Glomerular endothelial cell (primary cell): Measurements from ENCODE around the gene NUDT22. TPM values are rescaled to one million over a fixed set of nuclear protein-coding genes. Genes with fewer than 3 reads are reported as not detected.

Experiments
- DNase-seq: peaks from one replicate; pipeline ENCODE4 v3.0.0-alpha.2; 2011; ENCODE audit warnings: low read depth, low spot score; ENCODE audit errors: extremely low read depth
- total RNA-seq: library from RNA; depleted of rRNA; stranded (reverse); fragments of >200 nt; gene quantifications from 2 replicates; pipeline ENCODE4 v1.2.3, GENCODE V29; 2015

NUDT22 gene, protein sequence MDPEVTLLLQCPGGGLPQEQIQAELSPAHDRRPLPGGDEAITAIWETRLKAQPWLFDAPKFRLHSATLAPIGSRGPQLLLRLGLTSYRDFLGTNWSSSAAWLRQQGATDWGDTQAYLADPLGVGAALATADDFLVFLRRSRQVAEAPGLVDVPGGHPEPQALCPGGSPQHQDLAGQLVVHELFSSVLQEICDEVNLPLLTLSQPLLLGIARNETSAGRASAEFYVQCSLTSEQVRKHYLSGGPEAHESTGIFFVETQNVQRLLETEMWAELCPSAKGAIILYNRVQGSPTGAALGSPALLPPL
- 50.7 and 53.5 TPM in 2 replicates for total RNA-seq

DNA sequence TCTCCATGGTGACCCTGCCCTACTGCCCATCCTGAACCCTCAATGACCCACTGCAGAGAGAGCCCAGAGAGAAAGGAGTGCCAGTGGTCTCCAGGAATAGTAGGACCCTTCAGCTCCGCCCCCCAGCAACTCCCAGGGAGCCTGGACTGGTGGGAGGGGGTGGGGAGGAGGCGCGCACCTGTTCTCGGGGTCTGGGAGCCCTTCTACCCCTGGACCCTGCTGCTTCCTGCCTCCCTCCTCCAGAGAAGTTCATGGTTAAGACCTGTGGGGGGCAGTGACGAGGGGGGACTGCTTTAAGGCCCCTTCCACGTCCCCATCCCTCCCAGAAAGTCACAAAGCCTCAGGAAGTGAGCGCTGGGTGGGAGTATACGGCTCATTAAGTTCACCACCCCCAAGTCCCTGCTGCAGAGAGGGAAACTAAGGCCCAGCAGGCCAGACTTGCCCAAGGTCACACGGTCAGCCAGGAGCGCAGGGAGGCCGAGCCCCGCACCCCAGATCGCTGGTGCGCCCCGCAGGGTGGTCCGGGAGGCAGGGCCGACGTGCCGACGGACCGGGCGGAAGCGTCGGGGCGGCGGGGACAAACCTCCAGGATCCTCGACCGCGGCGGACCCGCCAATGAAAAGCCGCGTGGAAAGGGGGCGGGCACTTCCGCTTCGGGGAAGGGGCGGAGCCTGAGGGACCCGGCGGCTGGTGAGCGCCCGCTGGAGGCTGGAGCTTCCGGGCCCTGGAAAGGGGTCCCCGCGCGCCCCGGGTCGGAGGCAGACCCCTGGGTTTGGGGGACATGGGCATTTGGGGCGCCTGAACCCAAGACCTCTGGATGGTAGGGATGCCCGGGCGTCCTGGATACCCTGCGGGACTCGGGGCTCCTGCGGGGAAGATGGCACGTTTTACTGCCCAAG is at the start of gene NUDT22, which contains the start of gene TRPT1:
Gene NUDT22, plus strand, starts transcription at position 667 of the 899 bp plus-strand sequence. CDS start 379 bp downstream, outside the sequence.
Gene TRPT1, minus strand, starts transcription at position 579 of the 899 bp plus-strand sequence. Its CDS starts 326 bp downstream, at position 253.
- DNase-seq: no peak

DNA sequence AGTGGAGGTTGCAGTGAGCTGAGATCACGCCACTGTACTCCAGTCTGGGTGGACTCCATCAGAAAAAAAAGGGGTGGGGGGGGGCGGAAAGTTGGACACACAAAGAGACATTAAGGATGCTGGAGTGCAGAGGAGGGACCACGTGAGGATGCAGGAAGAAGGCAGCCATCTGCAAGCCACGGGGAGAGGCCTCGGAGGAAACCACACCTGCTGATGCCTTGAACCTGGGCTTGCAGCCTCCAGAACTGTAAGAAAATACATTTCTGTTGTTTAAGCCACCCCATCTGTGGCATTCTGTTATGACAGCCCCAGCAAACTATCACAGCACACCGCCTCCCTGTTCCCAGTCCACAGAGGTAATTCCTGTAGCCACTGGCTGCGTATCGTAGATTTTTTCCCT is 49.3 kb upstream of the NUDT22 start:
- DNase-seq: no peak

DNA sequence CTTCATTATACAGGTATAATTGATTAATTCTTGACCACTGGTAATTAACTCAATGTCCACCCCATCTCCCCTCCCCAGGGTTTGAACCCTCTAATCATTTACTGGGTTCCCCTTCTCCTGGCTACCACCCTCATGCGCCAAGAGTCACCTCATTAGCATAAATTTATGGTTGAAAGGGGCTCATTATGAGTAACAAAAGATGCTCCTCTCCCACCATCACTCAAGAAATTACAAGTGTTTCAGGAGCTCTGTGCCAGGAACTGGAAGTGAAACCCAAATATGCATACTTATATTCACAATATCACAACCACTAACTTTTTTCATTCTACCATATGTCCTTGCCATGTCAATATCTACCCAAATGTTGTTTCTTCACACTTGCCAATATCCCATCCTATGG is 47.9 kb upstream of the NUDT22 start:
- no peak for DNase-seq

DNA sequence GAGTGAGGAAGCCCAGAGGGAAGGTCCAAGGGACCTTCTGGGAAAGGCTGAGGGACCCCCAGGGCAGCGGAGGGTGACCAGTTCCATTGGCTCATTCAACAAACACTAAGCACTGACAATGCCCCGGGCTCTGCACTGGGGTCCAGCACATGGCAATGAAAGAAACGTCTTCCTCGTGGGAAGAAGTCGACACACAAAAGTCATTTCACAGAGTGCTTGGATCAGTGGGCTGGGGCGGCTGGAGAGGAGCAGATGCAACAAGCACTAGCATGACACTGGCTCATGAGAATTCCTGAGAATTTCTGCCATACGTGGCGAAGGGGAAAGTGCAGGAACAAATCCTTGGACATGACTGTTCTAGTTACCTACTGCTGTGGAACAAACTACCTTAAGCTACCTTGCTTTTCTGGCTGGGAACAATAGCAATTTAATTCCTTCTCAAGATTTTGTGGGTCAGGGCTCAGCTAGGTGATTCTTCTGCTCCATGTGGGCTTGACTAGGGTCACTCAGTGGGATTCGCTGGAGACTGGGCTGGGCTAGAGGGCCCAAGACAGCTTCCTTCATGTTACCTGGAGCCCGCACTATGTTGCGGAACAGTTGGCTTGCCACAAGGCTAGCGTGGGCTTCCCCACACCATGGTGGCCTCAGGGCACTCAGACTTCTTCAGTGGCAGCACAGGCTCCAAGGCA is 47.0 kb upstream of the NUDT22 start:
- no peak for DNase-seq

DNA sequence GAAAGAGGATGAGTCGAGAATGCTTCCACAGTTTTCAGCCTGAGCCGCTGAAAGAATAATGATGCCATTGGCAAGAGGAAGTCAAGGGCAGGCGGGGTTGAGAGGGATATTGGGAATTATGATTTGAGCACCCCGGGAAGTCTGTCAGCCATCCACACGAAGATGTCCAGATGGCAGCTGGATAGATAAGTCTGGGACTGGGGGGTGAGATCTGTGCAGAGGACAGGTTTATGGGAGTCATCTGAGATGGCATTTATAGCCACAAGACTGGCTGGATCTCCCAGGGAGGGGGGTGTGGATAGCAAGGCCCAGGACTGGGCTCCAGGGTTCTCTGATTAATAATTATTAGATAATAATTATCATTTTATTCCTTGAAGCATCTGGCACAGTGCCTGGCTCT is 45.2 kb upstream of the NUDT22 start:
- no peak for DNase-seq

DNA sequence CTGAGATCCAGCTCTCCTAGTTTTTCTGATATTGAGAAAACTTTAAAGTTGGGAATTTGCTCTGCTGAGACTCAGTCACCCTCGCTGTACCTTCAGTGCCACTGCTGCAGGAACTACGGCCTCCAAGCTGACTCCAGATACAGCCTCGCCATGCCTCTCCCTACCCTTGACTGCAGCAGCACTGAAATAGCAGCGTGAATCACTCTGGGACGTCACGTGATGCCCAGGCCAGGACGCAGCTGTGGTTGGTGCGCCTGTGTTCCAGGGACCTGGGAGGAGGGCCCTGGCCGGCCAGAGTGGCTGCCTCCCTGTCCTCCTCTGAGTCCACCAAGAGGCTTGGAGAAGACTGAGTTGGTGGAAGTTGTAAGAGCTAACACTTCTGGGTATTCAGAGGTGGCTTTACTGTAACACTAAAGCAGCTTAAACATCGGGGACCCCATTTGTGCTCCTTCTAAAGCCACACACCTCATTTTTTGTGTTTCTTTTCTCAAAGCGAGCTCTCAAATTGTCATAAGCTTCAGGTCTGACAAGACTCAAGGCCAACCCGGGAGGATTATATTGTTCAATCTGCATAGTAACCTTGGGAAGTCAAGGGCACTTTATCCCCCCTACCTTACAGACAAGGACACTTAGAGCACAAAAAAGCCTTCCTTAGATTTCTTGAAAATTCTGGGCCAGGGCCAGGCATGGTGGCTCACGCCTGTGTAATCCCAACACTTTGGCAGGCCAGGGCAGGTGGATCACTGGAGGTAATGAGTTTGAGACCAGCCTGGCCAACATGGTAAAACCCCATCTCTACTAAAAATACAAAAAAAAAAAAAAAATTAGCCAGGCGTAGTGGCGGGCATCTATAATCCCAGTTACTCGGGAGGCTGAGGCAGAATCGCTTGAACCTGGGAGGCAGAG is 44.3 kb upstream of the NUDT22 start:
- DNase-seq: peak; percentile 68

DNA sequence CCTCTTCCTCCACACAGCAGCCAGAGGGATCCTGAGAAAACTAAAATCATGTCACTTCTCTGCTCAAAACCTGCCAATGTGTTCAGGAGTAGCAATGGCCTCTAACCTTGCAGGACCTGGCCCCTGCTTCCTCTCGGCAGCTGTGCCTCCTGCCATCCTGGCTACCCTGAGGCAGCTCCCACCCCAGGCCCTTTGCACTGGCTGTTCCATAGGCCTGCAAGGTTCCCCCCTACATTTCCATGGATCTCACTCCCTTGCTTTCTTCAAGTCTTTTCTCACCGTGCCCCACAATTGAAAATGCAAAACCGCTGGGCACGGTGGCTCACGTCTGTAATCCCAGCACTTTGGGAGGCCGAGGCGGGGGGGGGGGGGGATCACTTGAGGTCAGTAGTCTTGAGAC is 42.2 kb upstream of the NUDT22 start:
- no peak for DNase-seq

DNA sequence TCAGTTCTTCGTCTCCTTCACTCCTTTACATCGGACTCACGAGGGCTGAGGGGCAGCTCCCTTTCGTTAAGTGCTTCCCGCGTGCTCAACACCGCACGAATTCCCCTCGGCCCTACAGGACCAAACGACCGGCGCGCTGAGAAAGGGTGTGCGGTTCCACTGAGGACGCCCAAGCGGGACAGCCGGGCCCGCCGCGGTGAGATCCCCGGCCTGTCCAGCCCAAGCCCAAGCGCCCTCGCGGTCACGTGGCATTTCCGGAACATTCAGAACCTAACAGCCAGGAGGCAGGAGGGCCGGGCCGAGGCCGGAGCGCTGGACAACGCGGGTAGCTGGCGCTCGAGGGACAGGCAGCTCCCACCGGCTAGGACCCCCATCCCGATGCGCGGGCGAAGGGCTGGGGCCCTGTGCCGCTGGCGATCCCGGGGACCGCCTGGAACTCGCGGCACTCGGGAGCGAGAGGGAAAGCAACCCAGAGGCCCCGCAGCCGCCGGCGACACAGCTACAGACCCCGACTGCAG is 40.8 kb upstream of the NUDT22 start:
- no peak for DNase-seq

DNA sequence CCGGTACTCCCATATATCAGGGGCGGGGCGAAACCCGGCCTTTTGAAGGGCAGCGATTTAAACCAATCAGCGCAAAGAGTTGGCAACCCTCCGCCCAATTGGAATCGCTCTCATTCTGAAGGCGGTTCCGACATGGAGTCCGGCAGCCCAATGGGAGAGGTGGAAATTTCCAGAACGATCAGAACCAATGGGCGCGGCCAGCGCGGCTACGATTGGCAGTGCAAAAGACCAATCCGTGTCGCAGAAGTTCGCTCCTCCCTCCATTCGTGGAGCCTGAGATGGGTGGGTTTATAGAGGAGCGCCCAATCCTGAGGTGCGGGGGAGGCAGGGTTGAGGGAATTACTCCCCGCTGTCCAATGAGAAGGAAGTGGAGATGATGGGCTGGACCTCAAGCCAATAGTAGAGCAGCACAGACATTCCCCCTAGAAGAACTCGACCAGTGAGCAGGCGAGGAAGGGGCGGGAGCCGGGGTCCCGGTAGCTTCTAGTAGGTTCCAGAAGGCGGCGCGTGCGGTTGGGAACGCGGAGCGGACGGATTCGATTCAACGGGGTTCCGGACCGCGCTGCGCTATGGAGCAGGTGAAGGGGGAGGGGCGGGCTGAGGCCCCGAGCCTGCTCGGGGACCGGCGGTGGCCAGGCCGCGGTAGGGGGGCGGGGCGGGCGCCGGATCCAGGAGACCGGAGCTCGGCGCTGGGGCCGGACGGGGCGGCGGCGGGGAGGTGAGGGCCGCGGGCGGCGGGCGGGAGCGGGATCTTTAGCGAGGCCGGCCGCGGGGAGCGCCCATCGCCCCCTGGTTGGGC is 40.2 kb upstream of the NUDT22 start, which contains the start of gene STIP1:
Gene STIP1, plus strand, starts transcription at position 479 of the 799 bp plus-strand sequence. Its CDS starts 91 bp downstream, at position 570.
- peak; percentile 100 for DNase-seq

DNA sequence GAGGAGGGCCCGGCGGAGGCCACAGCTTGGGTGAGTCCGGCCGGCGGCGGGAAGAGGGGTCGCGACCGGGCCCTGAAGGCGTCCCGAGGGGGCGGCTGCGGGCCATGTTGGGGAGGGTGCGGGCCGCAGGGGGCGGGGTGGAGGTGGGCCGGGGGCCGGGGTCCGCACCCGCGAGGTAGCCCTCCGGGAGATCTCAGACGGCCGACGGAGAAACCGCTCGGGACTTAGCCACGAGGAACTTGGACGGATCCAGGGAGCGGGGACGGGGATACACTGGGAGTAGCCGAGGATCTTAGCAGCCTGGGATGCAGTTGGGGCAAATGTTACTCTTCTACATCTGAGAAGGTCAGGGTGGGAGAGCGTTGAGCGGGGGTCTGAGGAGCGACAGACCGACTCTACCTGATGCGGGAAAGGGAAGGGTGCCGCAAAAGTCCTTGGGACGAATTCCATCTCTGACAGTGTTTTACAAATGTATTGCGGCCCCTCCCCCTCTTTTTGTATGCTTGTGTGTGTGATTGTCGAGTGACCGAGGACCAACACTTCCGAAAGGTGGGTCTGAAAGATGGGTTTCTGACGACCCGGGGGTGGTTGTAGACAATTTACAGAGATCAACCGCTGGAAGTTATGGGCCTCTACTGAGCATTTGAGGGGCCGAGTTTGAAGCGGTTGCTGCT is 39.4 kb upstream of the NUDT22 start:
- DNase-seq: no peak

DNA sequence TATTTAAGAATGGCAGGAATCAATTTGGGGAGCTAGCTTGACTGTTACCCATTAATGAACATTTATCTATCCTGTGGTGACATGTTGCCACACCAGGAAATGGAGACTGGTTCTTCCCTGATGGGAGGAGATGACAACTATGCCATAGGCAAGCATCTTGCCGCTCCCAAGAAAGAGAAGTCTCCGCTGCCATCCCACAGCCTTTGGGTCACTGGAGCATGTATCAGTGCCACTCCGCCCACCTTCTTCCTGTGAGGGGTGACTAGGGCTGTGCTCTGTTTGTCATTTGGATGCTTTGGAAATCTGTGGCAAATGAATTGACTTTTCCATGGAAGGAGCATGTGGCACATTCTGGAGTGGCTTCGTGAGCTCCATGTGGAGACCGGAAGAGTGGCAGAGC is 33.6 kb upstream of the NUDT22 start:
- no peak for DNase-seq

DNA sequence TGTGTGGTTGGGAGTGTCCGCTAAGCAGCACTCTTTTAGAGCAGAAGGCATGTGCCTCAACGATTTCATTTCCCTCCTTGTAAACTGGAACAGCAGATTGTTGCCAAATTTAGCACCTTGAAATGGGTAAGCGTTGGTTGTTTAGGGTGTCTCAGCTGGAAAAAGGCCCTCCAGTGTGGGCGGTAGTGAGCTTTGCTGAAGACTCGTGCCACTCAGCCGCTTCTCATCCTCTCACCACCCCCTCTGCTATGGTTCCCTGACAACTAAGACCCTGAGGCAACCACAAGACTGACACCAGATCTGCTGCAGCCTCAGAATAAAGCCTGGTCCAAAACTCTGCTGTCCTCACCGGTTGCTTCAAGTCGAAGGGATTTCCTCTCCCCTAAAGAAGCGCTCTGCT is 29.4 kb upstream of the NUDT22 start:
- no peak for DNase-seq

DNA sequence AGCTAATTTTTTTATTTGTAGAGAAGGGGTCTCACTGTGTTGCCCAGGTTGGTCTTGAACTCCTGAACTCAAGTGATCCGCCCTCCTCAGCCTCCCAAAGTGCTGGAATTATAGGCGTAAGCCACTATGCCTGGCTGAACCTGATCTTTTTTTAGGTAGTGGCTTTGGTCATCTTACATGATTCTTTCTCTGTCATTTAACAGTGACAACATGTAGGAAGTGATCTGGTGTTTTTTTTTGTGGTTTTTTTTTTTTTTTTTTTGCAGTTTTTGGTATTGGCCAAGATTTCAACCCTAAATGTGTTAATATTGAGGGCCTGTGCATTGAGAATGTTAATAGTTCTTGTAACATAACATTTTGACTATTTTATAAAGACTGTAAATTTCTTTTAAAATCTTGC is 27.6 kb upstream of the NUDT22 start:
- no peak for DNase-seq

DNA sequence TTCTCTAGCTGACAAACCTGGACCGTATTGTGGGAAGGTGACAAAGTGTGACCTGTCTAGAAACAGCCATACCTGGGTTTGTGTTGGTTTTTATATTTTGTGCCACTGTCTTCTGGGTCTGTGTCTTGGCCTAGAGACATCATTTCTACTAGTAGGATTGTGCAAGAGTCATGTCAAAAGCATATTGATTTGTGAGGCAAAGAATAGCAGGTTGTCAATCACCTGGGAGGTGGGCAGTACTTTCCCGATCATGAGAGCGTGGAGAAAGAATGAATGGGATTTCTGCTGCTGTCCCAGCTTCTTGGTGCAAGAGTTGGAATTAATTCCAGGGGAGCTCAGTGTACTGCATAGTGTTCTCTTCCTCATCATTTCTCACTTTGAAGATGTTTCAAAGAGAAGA is 24.5 kb upstream of the NUDT22 start:
- DNase-seq: no peak

DNA sequence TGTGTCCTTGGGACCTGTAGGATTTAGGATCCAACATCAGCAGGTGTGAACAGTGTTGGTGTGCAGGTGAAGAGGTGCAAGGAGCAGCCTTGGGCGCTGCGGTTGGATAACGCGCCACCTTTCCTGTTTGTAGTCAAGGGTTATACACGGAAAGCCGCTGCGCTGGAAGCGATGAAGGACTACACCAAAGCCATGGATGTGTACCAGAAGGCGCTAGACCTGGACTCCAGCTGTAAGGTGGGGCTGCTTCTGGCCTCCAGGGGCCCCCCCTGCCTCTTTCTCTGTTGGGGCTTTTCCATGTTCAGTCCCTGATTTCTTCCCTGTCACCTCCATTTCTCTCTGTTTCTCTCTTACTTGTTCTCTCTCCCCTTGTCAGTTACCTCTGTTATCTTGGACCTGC is 23.1 kb upstream of the NUDT22 start:
- no peak for DNase-seq

DNA sequence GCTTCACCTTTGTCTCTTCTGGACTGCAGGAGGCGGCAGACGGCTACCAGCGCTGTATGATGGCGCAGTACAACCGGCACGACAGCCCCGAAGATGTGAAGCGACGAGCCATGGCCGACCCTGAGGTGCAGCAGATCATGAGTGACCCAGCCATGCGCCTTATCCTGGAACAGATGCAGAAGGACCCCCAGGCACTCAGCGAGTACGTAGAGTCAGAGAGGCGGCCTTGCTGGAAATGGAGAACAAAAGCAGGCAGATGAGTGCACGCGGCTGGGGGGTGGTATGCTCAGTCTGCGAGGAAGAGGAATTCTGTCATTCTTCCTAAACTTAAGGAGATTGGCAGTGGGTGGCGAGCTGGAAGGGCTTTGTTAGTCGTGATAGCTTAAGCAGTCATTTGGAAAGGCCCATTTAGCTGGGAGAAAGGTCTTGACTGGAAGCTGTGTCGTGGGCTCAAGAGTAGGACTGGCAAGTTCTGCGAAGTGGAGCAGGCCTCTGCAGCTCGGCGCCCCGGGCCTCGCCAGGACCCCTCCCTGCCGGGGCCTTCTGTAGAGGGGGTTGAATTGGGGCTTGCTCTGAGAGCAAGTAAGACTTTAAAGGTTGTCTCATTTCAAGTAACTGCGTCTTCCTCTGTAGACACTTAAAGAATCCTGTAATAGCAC is 22.5 kb upstream of the NUDT22 start:
- DNase-seq: no peak

DNA sequence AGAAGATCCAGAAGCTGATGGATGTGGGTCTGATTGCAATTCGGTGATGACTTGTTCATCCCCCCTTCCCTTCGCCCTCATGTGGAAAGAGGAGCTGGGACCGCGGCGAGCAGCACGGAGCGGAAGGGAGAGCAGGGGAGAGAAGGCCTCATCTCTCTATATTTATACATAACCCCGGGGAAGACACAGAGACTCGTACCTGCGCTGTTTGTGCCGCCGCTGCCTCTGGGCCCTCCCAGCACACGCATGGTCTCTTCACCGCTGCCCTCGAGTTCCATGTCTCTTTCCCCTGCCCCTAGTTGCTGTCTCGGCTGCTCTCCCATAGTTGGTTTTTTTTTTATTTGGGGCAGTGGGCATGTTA is 22.0 kb upstream of the NUDT22 start:
- DNase-seq: no peak

DNA sequence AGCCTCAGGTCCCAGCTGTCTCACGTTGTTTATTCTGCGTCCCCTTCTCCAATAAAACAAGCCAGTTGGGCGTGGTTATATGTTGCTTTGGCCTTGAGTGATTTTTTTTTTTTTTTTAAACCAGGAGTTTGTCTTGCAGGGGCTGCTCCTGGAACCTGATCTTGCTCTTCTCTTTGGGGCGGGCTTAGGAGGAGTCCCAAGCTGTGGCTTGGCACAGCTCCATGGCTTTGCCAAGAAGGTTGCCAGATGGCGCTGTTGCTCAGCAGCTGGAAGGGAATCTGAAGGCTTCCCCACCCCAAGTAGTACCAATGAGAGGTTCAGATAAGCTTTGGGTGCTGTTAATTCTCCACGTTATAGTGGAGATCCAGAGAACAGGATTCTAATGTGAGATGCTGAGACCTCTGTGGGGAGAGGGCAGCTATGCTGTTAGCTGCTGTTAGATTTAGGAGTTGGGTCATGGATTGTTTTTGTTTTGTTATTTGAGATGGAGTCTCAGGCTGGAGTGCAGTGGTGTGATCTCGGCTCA is 21.5 kb upstream of the NUDT22 start:
- peak; percentile 70 for DNase-seq
